Epithelial cell of esophagus (primary cell): ENCODE data around the gene ZNF592.

Experiments used
- DNase-seq: peaks from one replicate; pipeline ENCODE4 v3.0.0; 2010; ENCODE audit warnings: low read depth
- H3K4me3 ChIP-seq: 2 replicates; pipeline ENCODE4 v1.5.1; 2011; ENCODE audit warnings: mild to moderate bottlenecking, low read length, control low read depth
- CTCF ChIP-seq: IDR thresholded peaks from 2 replicates; pipeline ENCODE4 v1.5.1; 2011; ENCODE audit warnings: low read depth, mild to moderate bottlenecking, low read length, control low read depth, inconsistent platforms; ENCODE audit not compliant: insufficient read depth; ENCODE audit errors: missing control alignments

Gene ZNF592

GRCh38 chr15:84755736-84756527, 7.5 kb downstream of the ZNF592 start:
- no peak overlapping the region for H3K4me3 ChIP-seq
- TF ChIP-seq CTCF = no peak
- peak; percentile 22 for DNase-seq

- DNase-seq = no peak
- no peak for TF ChIP-seq CTCF
- no peak overlapping the region for H3K4me3 ChIP-seq
These were observed 10.6 kb downstream of the ZNF592 start for GRCh38 chr15:84759018-84759417.

GRCh38 chr15:84760219-84760618, 11.8 kb downstream of the ZNF592 start:
- no peak for DNase-seq
- H3K4me3 ChIP-seq = no peak overlapping the region
- no peak for TF ChIP-seq CTCF

GRCh38 chr15:84761607-84762131, 13.3 kb downstream of the ZNF592 start:
- no peak for DNase-seq
- TF ChIP-seq CTCF = no peak
- no peak overlapping the region for H3K4me3 ChIP-seq

- no peak for TF ChIP-seq CTCF
- no peak overlapping the region for H3K4me3 ChIP-seq
- DNase-seq = no peak
These were observed 14.6 kb downstream of the ZNF592 start for GRCh38 chr15:84762840-84763572.

DNA sequence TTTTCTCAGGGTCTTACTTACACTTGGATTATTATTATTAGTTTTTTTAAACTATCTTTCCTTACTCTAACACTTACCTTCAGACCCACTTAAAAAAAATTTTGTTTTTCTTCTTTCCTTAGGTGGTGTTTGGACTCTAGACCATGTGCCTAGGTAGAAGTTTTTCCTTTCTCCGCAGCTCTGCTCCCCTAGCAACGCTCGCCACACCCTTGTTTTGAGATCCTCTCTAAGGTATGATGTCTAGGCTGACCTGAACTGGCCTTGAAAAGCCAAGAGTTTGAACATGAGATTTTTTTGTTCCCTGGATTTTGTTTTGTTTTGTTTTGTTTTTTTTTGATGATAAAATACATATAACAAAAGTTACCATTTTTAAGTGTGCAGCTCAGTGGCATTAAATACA, 16.2 kb downstream of the ZNF592 start:
- no peak for TF ChIP-seq CTCF
- no peak overlapping the region for H3K4me3 ChIP-seq
- DNase-seq = no peak
